Fibroblast of mammary gland (primary cell): Measurements from ENCODE around the gene MLF2.

Experiments used
- DNase-seq: peaks from one replicate; pipeline ENCODE4 v3.0.0-alpha.2; 2010; ENCODE audit warnings: low read depth
- H3K4me3 ChIP-seq: 2 replicates; pipeline ENCODE4 v1.5.1; 2011; ENCODE audit warnings: low read depth, mild to moderate bottlenecking, low read length, moderate library complexity; ENCODE audit not compliant: control insufficient read depth
- CTCF ChIP-seq: conservative IDR thresholded peaks from 2 replicates; pipeline ENCODE4 v1.5.1; 2011; ENCODE audit warnings: low read depth, low read length, inconsistent platforms; ENCODE audit not compliant: control insufficient read depth, insufficient read depth

Gene MLF2

DNA sequence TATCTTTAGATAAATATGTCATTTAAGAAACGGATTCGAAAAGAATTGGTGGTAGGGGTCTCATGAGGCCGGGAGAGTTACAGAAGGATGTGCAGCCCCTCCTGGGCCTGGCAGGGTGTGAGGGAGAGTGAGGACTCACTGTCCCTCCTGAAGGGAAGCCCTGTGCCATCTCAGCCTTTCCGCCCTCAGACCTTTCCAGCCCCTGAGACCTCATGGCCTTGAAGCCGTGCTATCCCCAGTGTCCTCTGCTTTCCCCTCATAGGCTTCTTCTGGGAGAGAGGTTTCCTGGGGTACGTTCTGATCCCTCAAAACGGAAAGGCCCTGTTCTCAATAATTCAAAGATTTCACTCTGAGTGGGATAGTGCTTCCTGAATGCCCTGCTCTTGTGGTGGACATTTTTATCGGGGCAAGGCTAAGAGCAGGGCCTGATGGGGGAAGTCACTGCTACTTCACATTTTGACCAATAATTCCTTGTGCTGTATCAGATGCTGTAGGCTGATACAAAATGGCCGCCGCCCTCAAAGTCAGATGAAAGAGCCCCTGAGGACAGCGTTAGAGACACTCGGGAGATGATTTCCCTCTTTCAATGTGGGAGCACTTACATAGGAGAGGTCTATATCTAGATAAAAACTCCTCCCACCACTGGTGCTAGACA is 37.7 kb upstream of the MLF2 start:
- TF ChIP-seq CTCF = no peak
- no peak for DNase-seq
- no peak overlapping the region for H3K4me3 ChIP-seq

DNA sequence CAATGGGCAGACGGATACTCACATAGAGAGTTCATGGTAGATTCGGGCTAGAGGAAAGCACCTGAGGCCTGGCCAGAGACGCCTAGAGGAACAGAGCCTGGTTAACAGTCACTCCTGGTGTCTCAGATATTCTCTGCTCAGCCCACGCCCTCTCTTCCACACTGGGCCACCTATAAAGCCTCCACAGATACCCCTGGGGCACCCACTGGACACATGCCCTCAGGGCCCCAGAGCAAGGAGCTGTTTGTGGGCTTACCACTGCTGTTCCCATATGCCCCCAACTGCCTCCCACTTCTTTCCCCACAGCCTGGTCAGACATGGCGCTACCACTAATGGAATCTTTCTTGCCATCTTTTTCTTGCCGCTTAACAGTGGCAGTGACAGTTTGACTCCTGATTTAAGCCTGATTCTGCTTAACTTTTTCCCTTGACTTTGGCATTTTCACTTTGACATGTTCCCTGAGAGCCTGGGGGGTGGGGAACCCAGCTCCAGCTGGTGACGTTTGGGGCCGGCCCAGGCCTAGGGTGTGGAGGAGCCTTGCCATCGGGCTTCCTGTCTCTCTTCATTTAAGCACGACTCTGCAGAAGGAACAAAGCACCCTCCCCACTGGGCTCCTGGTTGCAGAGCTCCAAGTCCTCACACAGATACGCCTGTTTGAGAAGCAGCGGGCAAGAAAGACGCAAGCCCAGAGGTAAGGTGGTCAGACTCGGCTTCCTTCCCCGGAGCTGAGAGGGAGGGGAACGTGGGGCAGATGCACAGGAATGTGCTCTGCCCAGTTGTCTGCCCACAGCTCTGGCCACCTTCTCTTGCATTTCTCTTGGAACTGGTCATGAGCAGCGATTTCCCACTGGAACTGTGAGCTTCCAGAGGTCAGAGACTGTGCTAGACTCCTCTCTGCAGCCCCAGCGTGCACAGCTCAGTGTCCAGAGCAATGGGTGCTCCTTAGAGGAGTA is 36.3 kb upstream of the MLF2 start, which contains the start of gene CD4:
Gene CD4 (plus strand): TSS at position 557 of the 953 bp plus-strand sequence. CDS start 10,611 bp downstream, outside the sequence.
- H3K4me3 ChIP-seq = no peak within 1 kb of the TSS

DNA sequence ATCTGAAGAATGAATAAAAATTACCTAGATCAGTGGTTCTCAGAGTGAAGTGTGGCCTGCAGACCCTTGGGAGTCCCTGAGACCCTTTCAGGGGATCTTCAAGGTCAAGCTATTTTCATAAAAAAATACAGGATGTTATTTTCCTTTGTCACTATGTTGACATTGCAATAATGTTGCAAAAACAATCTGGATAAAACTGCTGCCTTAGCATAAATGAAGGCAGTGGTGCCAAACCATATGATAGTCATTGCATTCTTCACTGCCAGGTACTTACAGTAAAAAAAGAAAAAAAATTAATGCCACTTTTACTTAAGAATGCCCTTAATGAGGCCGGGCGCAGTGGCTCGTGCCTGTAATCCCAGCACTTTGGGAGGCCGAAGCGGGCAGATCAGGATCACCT is 34.4 kb upstream of the MLF2 start:
- no peak for TF ChIP-seq CTCF
- no peak for DNase-seq
- H3K4me3 ChIP-seq = no peak overlapping the region

More for the DNA sequence above, 36.3 kb upstream of the MLF2 start, which contains the start of gene CD4:
- no peak for DNase-seq
- no peak for TF ChIP-seq CTCF

- TF ChIP-seq CTCF = no peak
- no peak overlapping the region for H3K4me3 ChIP-seq
- DNase-seq = no peak
Observed at GRCh38 chr12:6786416-6787094, 33.6 kb upstream of the MLF2 start.

DNA sequence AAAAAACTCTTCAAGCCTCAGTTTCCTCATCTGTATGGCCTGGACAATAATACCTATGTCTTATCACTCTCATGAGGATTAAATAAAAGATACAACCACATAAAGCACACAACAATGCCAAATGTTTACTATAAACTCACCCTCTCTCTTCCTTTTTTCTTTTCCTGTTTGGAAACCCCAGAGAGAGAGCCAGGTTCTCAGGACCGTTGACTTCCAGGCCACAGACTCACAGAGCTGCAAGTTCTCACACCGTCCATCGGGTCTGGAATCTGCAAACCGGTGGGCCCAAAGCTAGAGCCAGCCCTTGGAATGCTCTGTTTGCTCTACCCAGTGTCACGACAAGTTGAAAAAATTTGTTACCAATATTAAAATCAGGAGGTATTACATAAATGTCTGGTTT is 31.8 kb upstream of the MLF2 start:
- H3K4me3 ChIP-seq = no peak overlapping the region
- TF ChIP-seq CTCF = no peak
- no peak for DNase-seq

GRCh38 chr12:6784296-6784695 is 31.4 kb upstream of the MLF2 start:
- TF ChIP-seq CTCF = no peak
- DNase-seq = no peak

More at GRCh38 chr12:6784296-6784695, 31.4 kb upstream of the MLF2 start:
- no peak overlapping the region for H3K4me3 ChIP-seq
